ENCODE results near the gene MAN1C1. TPM values are rescaled to one million over a fixed set of nuclear protein-coding genes. Genes with fewer than 3 reads are reported as not detected.

MAN1C1 gene
- total and polyA plus RNA-seq, 2 donors from 2014 or later, result 31.7 to 65.5 TPM

GRCh38 chr1:25669781-25670567 lies 53.4 kb downstream of the MAN1C1 start:
- intact Hi-C loops (cut with DNase I), result no loop called here
- peaks cover 0 to 3% (median 0%) of the 10 kb centered on the region in 3 donors for H3K36me3 ChIP-seq (ENCODE audit: control insufficient read depth in 2 of 3, insufficient read depth in 3 of 3, low read length in 3 of 3)
- DNase-seq (no peak), FAIRE-seq (no peak)
- peaks cover 0 to 5% (median 4%) of the 10 kb centered on the region in 3 donors for H3K4me1 ChIP-seq (ENCODE audit: control insufficient read depth in 2 of 3, insufficient read depth in 2 of 3, low read depth in 1 of 3, low read length in 3 of 3)
- H3K9ac ChIP-seq (ENCODE audit: low read length in 3 of 3), result no peak overlapping the region
- TF ChIP-seq CTCF (IDR thresholded peaks at IDR 0.05; ENCODE audit: borderline replicate concordance, extremely low read depth, insufficient read depth), result no peak
- H3K4me3 ChIP-seq (ENCODE audit: low read length in 3 of 3), result no peak overlapping the region
- no peaks in the 10 kb centered on the region for H3K9me3 ChIP-seq (ENCODE audit: control insufficient read depth in 2 of 3, insufficient read depth in 1 of 3, low read length in 3 of 3)
- H3K27me3 ChIP-seq (ENCODE audit: control insufficient read depth, insufficient read depth, low read length), result no peaks in the 10 kb centered on the region
- no peak overlapping the region for H3K27ac ChIP-seq (ENCODE audit: low read depth in 2 of 2, low read length in 2 of 2)

GRCh38 chr1:25671929-25672328 lies 55.3 kb downstream of the MAN1C1 start:
- peaks cover 0 to 7% (median 4%) of the 10 kb centered on the region in 3 donors for H3K4me1 ChIP-seq (ENCODE audit: control insufficient read depth in 2 of 3, insufficient read depth in 2 of 3, low read depth in 1 of 3, low read length in 3 of 3)
- H3K9ac ChIP-seq (ENCODE audit: low read length in 3 of 3), result no peak overlapping the region
- no peaks in the 10 kb centered on the region for H3K9me3 ChIP-seq (ENCODE audit: control insufficient read depth in 2 of 3, insufficient read depth in 1 of 3, low read length in 3 of 3)
- peaks cover 0 to 3% (median 0%) of the 10 kb centered on the region in 3 donors for H3K36me3 ChIP-seq (ENCODE audit: control insufficient read depth in 2 of 3, insufficient read depth in 3 of 3, low read length in 3 of 3)
- TF ChIP-seq CTCF (IDR thresholded peaks at IDR 0.05; ENCODE audit: borderline replicate concordance, extremely low read depth, insufficient read depth), result no peak
- FAIRE-seq (no peak), DNase-seq (no peak)
- intact Hi-C loops (cut with DNase I), result no loop called here
- H3K27me3 ChIP-seq (ENCODE audit: control insufficient read depth, insufficient read depth, low read length), result no peaks in the 10 kb centered on the region
- peak overlapping the region in 1 of 2 donors; percentile 8 for H3K27ac ChIP-seq (ENCODE audit: low read depth in 2 of 2, low read length in 2 of 2)
- H3K4me3 ChIP-seq (ENCODE audit: low read length in 3 of 3), result no peak overlapping the region

- TF ChIP-seq CTCF (IDR thresholded peaks at IDR 0.05; ENCODE audit: borderline replicate concordance, extremely low read depth, insufficient read depth), result no peak
- Histone ChIP-seq H3K9me3 (ENCODE audit: control insufficient read depth in 2 of 3, insufficient read depth in 1 of 3, low read length in 3 of 3) (no peaks in the 10 kb centered on the region), H3K27ac (ENCODE audit: low read depth in 2 of 2, low read length in 2 of 2) (no peak overlapping the region), H3K9ac (ENCODE audit: low read length in 3 of 3) (no peak overlapping the region), H3K36me3 (ENCODE audit: control insufficient read depth in 2 of 3, insufficient read depth in 3 of 3, low read length in 3 of 3) (peaks cover 0 to 3% (median 0%) of the 10 kb centered on the region in 3 donors), H3K4me1 (ENCODE audit: control insufficient read depth in 2 of 3, insufficient read depth in 2 of 3, low read depth in 1 of 3, low read length in 3 of 3) (peaks cover 0 to 7% (median 4%) of the 10 kb centered on the region in 3 donors), H3K4me3 (ENCODE audit: low read length in 3 of 3) (no peak overlapping the region), H3K27me3 (ENCODE audit: control insufficient read depth, insufficient read depth, low read length) (no peaks in the 10 kb centered on the region)
- intact Hi-C loops (cut with DNase I), result no loop called here
- no peak for FAIRE-seq
- DNase-seq, result no peak
Observed at GRCh38 chr1:25672763-25673409, 56.3 kb downstream of the MAN1C1 start.

Measured in kidney (tissue), 14 donors.